Measurements from ENCODE around the gene ATR. TPM values are rescaled to one million over a fixed set of nuclear protein-coding genes. Genes with fewer than 3 reads are reported as not detected.

The ATR gene
- total and polyA plus RNA-seq, 4 donors = 3.1 to 30.0 (median 14.8) TPM

DNA sequence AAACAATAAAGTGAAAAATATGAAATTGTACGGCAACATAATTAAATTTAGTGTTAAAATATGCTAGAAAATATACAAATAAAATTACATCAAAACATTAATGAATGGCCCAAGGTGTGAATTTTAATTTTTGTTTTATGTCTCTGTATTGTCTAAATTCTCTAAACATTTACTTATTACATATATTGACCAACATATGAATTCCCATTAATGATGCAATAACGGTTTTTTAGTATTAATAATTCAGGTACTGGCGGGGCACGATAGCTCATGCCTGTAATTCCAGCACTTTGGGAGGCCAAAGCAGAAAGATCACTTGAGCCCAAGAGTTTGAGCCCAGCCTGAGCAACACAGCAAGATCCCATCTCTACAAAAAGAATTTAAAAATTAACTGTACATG, 110.1 kb downstream of the ATR start:
- intact Hi-C loops (cut with DNase I) = no loop called here
- 98% methylated on average over 4 of the region's 4 CpGs for whole genome bisulfite sequencing, 2 donors
- Histone ChIP-seq H3K27me3 (ENCODE audit: control insufficient read depth in 1 of 2, insufficient read depth in 2 of 2, low read length in 1 of 2) (no peaks in the 10 kb centered on the region), H3K4me1 (ENCODE audit: control insufficient read depth in 1 of 2, insufficient read depth in 2 of 2, low read length in 2 of 2) (no peaks in the 10 kb centered on the region), H3K9me3 (ENCODE audit: control insufficient read depth, low read length) (no peaks in the 10 kb centered on the region), H3K4me3 (ENCODE audit: low read length in 2 of 2) (no peak overlapping the region), H3K27ac (ENCODE audit: low read depth in 1 of 2, low read length in 2 of 2) (no peak overlapping the region), H3K36me3 (ENCODE audit: control insufficient read depth in 1 of 2, insufficient read depth in 2 of 2, low read length in 1 of 2) (no peaks in the 10 kb centered on the region)
- DNase-seq (no peak), ATAC-seq (ENCODE audit: low FRiP score) (no peak)

DNA sequence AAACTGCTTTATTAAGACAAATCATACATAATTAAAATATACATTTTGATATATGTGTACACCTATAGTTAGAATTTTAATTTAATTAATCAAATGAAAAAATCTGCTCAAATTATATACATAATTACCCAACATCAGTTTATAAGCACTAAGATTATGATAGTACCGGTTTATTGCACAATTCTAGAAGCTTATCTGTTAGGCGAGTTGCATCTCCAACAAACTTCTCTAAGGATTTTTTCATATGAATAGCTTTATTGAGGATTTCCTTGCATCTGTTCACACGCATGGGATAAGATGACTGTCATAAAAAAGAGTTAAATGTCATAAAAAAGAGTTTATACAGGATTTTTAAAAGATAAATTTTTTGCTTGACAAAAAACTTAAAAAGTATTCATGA, 110.8 kb downstream of the ATR start:
- Histone ChIP-seq H3K27me3 (ENCODE audit: control insufficient read depth in 1 of 2, insufficient read depth in 2 of 2, low read length in 1 of 2) (no peaks in the 10 kb centered on the region), H3K27ac (ENCODE audit: low read depth in 1 of 2, low read length in 2 of 2) (no peak overlapping the region), H3K36me3 (ENCODE audit: control insufficient read depth in 1 of 2, insufficient read depth in 2 of 2, low read length in 1 of 2) (no peaks in the 10 kb centered on the region), H3K9me3 (ENCODE audit: control insufficient read depth, low read length) (no peaks in the 10 kb centered on the region), H3K4me3 (ENCODE audit: low read length in 2 of 2) (no peak overlapping the region), H3K4me1 (ENCODE audit: control insufficient read depth in 1 of 2, insufficient read depth in 2 of 2, low read length in 2 of 2) (no peaks in the 10 kb centered on the region)
- intact Hi-C loops (cut with DNase I) = no loop called here
- ATAC-seq (ENCODE audit: low FRiP score) (no peak), DNase-seq (no peak)
- WGBS, 2 donors = 97 to 99% methylated on average over 3 of the region's 3 CpGs

DNA sequence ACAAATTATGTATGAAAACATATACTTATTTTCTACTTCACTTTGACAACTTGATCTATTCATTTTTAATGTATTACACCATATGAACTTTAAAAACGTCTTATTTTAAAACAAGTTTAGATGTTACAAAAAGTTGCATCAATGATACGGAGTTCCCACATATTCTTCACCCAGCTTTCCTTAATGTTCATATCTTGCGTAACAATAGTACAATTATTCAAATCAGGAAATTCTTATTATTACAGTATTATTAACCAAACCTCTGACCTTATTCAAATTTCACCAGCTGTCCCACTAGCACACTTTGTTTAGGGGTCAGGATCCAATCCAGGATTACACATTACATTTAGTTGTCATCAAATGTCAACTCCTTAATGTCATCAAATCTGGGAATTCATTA, 117.8 kb downstream of the ATR start:
- ATAC-seq (ENCODE audit: low FRiP score) (no peak), DNase-seq (no peak)
- WGBS, 2 donors = 83 to 84% methylated on average over 3 of the region's 3 CpGs
- peaks cover 0 to 3% of the 10 kb centered on the region in 2 donors for H3K36me3 ChIP-seq (ENCODE audit: control insufficient read depth in 1 of 2, insufficient read depth in 2 of 2, low read length in 1 of 2)
- no peaks in the 10 kb centered on the region for H3K9me3 ChIP-seq (ENCODE audit: control insufficient read depth, low read length)
- intact Hi-C loops (cut with DNase I) = no loop called here
- no peaks in the 10 kb centered on the region for H3K4me1 ChIP-seq (ENCODE audit: control insufficient read depth in 1 of 2, insufficient read depth in 2 of 2, low read length in 2 of 2)
- H3K27me3 ChIP-seq (ENCODE audit: control insufficient read depth in 1 of 2, insufficient read depth in 2 of 2, low read length in 1 of 2) = no peaks in the 10 kb centered on the region
- no peak overlapping the region for H3K4me3 ChIP-seq (ENCODE audit: low read length in 2 of 2)
- H3K27ac ChIP-seq (ENCODE audit: low read depth in 1 of 2, low read length in 2 of 2) = no peak overlapping the region

DNA sequence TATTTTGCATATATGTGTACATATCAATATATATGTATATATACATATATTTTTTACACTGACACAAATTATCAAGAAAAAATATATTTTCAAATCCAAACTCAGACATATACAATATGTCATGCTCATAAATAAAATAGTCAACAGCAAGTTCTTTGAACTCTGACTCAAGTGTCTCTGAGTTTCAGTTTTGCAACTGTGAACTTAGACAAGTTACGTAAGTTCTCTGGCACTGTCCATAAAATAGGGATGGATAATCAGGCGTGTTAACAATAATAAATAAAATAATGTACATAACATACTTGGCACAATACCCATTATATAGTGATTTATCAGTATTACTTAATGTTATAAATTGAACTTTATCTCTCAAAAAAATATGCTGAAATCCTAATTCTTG, 118.6 kb downstream of the ATR start:
- H3K4me1 ChIP-seq (ENCODE audit: control insufficient read depth in 1 of 2, insufficient read depth in 2 of 2, low read length in 2 of 2) = no peaks in the 10 kb centered on the region
- H3K4me3 ChIP-seq (ENCODE audit: low read length in 2 of 2) = no peak overlapping the region
- 82 to 83% methylated on average over 2 of the region's 2 CpGs for WGBS, 2 donors
- DNase-seq (no peak), ATAC-seq (ENCODE audit: low FRiP score) (no peak)
- H3K27ac ChIP-seq (ENCODE audit: low read depth in 1 of 2, low read length in 2 of 2) = no peak overlapping the region
- no peaks in the 10 kb centered on the region for H3K9me3 ChIP-seq (ENCODE audit: control insufficient read depth, low read length)
- peaks cover 0 to 3% of the 10 kb centered on the region in 2 donors for H3K36me3 ChIP-seq (ENCODE audit: control insufficient read depth in 1 of 2, insufficient read depth in 2 of 2, low read length in 1 of 2)
- H3K27me3 ChIP-seq (ENCODE audit: control insufficient read depth in 1 of 2, insufficient read depth in 2 of 2, low read length in 1 of 2) = no peaks in the 10 kb centered on the region
- intact Hi-C loops (cut with DNase I) = no loop called here

DNA sequence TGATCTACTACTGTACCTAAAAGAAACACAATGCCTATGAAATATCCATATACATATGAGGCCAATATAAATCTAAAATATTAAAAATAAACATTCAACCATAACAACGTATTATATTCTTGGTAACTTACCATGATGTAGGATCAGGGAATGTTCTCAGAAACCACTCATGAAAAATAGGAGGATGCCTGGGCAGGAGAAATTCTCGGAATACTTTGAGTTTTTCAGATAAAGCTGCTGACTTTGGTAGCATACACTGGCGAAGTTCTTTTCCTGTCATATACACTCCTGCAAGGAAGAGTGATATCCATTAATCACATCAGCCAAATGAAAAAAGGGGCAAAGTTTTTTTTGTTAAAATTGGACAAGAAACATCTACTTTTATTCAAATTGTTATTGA, 119.4 kb downstream of the ATR start:
- no peak overlapping the region for H3K27ac ChIP-seq (ENCODE audit: low read depth in 1 of 2, low read length in 2 of 2)
- H3K36me3 ChIP-seq (ENCODE audit: control insufficient read depth in 1 of 2, insufficient read depth in 2 of 2, low read length in 1 of 2) = peaks cover 0 to 3% of the 10 kb centered on the region in 2 donors
- no peak for DNase-seq
- WGBS, 2 donors = 14 to 42% methylated on average over 3 of the region's 3 CpGs
- no peaks in the 10 kb centered on the region for H3K27me3 ChIP-seq (ENCODE audit: control insufficient read depth in 1 of 2, insufficient read depth in 2 of 2, low read length in 1 of 2)
- H3K4me1 ChIP-seq (ENCODE audit: control insufficient read depth in 1 of 2, insufficient read depth in 2 of 2, low read length in 2 of 2) = no peaks in the 10 kb centered on the region
- no peaks in the 10 kb centered on the region for H3K9me3 ChIP-seq (ENCODE audit: control insufficient read depth, low read length)
- no peak for ATAC-seq (ENCODE audit: low FRiP score)
- no peak overlapping the region for H3K4me3 ChIP-seq (ENCODE audit: low read length in 2 of 2)
- intact Hi-C loops (cut with DNase I) = no loop called here

DNA sequence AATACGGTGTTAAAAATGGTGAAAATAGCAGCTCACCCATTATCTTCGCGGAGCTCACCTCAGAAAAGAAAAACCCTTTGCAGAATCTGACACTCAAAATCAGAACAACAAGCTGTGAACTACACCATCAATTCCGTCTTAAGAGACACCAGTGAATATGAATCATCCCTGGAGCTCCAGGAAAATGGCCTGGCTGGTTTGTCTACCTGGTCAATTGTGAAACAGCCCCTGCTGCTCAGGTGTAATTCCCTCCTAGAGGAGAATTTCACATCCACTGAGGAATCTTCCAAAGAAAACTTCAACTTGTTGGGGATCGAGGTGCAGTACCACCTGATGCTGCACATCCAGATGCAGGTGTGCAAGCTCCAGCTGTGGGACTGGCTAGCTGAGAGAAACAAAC, 127.7 kb downstream of the ATR start:
- intact Hi-C loops (cut with DNase I) = no loop called here
- H3K4me1 ChIP-seq (ENCODE audit: control insufficient read depth in 1 of 2, insufficient read depth in 2 of 2, low read length in 2 of 2) = peaks cover 0 to 1% of the 10 kb centered on the region in 2 donors
- H3K4me3 ChIP-seq (ENCODE audit: low read length in 2 of 2) = no peak overlapping the region
- 92 to 96% methylated on average over 5 of the region's 5 CpGs for WGBS, 2 donors
- DNase-seq (no peak), ATAC-seq (ENCODE audit: low FRiP score) (no peak)
- no peaks in the 10 kb centered on the region for H3K27me3 ChIP-seq (ENCODE audit: control insufficient read depth in 1 of 2, insufficient read depth in 2 of 2, low read length in 1 of 2)
- no peak overlapping the region for H3K27ac ChIP-seq (ENCODE audit: low read depth in 1 of 2, low read length in 2 of 2)
- no peaks in the 10 kb centered on the region for H3K9me3 ChIP-seq (ENCODE audit: control insufficient read depth, low read length)
- peaks cover 0 to 3% of the 10 kb centered on the region in 2 donors for H3K36me3 ChIP-seq (ENCODE audit: control insufficient read depth in 1 of 2, insufficient read depth in 2 of 2, low read length in 1 of 2)

GRCh38 chr3:142450189-142450588, 128.3 kb downstream of the ATR start:
- no peak overlapping the region for H3K4me3 ChIP-seq (ENCODE audit: low read length in 2 of 2)
- intact Hi-C loops (cut with DNase I) = no loop called here
- WGBS, 2 donors = 91 to 95% methylated on average over 3 of the region's 3 CpGs

GRCh38 chr3:142447852-142448823, 130.4 kb downstream of the ATR start, which contains the start of gene XRN1:
TSS of gene XRN1 (minus strand) at chr3:142448037. CDS start at chr3:142447944, 93 bp downstream.
- DNase-seq (peak; percentile 98 to 99), ATAC-seq (ENCODE audit: low FRiP score) (peak; percentile 100)
- intact Hi-C loops (cut with DNase I) = loop anchor here in 1 of 2 donors (5.0 kb wide), 2 partner anchors 129 to 274 kb away; partner anchors contain the start of genes ATR and TRPC1

More at GRCh38 chr3:142450189-142450588, 128.3 kb downstream of the ATR start:
- no peaks in the 10 kb centered on the region for H3K27me3 ChIP-seq (ENCODE audit: control insufficient read depth in 1 of 2, insufficient read depth in 2 of 2, low read length in 1 of 2)
- no peaks in the 10 kb centered on the region for H3K9me3 ChIP-seq (ENCODE audit: control insufficient read depth, low read length)
- H3K27ac ChIP-seq (ENCODE audit: low read depth in 1 of 2, low read length in 2 of 2) = no peak overlapping the region
- H3K4me1 ChIP-seq (ENCODE audit: control insufficient read depth in 1 of 2, insufficient read depth in 2 of 2, low read length in 2 of 2) = peaks cover 3 to 4% of the 10 kb centered on the region in 2 donors
- DNase-seq = no peak
- H3K36me3 ChIP-seq (ENCODE audit: control insufficient read depth in 1 of 2, insufficient read depth in 2 of 2, low read length in 1 of 2) = peaks cover 0 to 3% of the 10 kb centered on the region in 2 donors
- ATAC-seq (ENCODE audit: low FRiP score) = no peak

More at GRCh38 chr3:142447852-142448823, 130.4 kb downstream of the ATR start, which contains the start of gene XRN1:
- 4% methylated on average over 52 of the region's 52 CpGs for WGBS, 2 donors
- Histone ChIP-seq H3K36me3 (ENCODE audit: control insufficient read depth in 1 of 2, insufficient read depth in 2 of 2, low read length in 1 of 2) (peaks cover 0 to 3% of the 10 kb centered on the region in 2 donors), H3K9me3 (ENCODE audit: control insufficient read depth, low read length) (no peaks in the 10 kb centered on the region), H3K4me3 (ENCODE audit: low read length in 2 of 2) (peak within 1 kb of the TSS; percentile 94 to 98), H3K27me3 (ENCODE audit: control insufficient read depth in 1 of 2, insufficient read depth in 2 of 2, low read length in 1 of 2) (no peaks in the 10 kb centered on the region), H3K4me1 (ENCODE audit: control insufficient read depth in 1 of 2, insufficient read depth in 2 of 2, low read length in 2 of 2) (peaks cover 3 to 8% of the 10 kb centered on the region in 2 donors), H3K27ac (ENCODE audit: low read depth in 1 of 2, low read length in 2 of 2) (peak within 1 kb of the TSS; percentile 51 to 92)

All from aorta (tissue), 5 donors.